Suppressor macrophage (primary cell): Measurements from ENCODE around the gene ADRA2B.
A peak's percentile ranks its signal among the peaks of the same experiment; 100 is the strongest.
"Not testable (repeated sequence)": the region's sequence is repeated elsewhere in the genome, so short reads cannot be mapped to it uniquely, and the experiment has no call there.

ENCODE experiments used
- DNase-seq, 4 experiments: peaks; one replicate each; pipeline ENCODE4 v3.0.0-alpha.2; 2020 to 2022

Gene ADRA2B

DNA sequence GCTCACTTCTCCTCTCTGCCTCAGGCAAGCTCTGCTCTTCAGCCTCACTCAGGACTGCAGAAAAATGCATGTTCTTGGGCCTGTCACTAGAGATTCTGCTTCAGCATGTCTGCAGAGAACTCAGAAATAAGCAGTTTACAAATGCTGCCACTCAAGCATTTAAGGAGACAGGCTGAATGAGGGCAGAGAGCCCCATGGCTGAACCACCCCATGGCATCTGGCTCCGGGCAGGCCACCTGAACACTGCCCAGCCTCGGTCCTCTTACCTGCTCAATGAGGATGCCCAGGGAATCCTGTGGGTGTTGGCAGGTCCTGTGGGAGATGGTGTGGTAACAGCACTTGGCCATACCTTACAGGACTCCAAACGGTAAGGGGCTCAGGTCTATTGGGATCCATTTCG is 50.4 kb downstream of the ADRA2B start:
- not testable (repeated sequence) for DNase-seq

- no peak for DNase-seq
Measured at GRCh38 chr2:96065381-96065930, 50.9 kb downstream of the ADRA2B start.

- DNase-seq: not testable (repeated sequence)
Measured at GRCh38 chr2:96064760-96065159, 51.6 kb downstream of the ADRA2B start.

- not testable (repeated sequence) for DNase-seq
Measured at GRCh38 chr2:96064047-96064675, 52.2 kb downstream of the ADRA2B start.

DNA sequence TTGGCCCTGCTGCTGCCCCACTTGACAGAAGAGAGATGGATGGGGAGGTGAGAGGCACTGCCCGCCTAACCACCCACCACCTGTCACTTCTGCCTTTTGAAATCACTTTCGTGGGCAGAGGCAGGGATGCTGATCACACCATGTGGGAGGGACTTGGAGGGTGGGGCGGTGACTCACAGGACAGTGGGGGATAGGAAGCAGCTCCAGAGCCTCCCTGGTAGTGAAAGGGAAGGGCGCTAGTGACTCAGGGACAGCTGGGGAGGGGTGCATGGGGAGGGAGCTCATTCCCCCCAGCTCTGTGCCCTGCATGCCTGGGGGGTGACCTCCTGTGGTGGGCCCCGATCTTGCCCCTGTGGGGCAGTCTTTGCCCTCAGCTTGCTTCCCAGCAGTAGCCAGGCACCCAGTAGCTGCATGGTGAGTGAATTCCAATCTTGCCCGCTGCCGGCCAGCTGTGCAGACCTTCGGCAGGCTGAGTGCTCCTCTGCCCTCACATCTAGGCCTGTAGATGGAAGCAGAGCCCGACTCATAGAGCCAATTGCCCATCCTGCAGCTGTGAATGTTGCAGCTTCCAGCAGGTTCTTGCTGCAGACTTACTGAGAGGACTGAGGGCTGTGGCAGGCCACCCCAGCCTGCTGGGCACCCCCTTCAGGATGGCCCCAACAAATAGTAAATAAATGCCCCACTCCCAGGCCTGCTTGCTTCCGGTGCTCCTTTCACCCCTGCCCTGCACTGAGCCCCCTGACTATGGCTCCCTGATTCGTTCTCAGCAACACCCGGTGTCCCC is 53.1 kb downstream of the ADRA2B start:
- peak; percentile 30 to 65 (median 46) for DNase-seq
